Measurements from ENCODE around the gene MICAL3.

GRCh38 chr22:17802822-17803221, 221.5 kb downstream of the MICAL3 start:
- TF ChIP-seq REST (IDR thresholded peaks at IDR 0.05; ENCODE audit: insufficient read depth in 1 of 2, low read depth in 2 of 2, low read length in 2 of 2) (no peak), FOXP2 (optimal IDR thresholded peaks at IDR 0.05; ENCODE audit: borderline replicate concordance, extremely low read depth, extremely low read length, insufficient read depth) (no peak), POLR2AphosphoS5 (IDR thresholded peaks at IDR 0.05; ENCODE audit: low read depth, low read length) (no peak)

Data from PFSK-1 (cell line).